Superior temporal gyrus (tissue), 1 donor: Measurements from ENCODE around the gene SBF2.
"Not testable (repeated sequence)": the region's sequence is repeated elsewhere in the genome, so short reads cannot be mapped to it uniquely, and the experiment has no call there.

ENCODE experiments used
- DNase-seq: peaks from one replicate; pipeline ENCODE4 v3.0.0-alpha.2; 2016; ENCODE audit errors: extremely low spot score

The SBF2 gene

DNA sequence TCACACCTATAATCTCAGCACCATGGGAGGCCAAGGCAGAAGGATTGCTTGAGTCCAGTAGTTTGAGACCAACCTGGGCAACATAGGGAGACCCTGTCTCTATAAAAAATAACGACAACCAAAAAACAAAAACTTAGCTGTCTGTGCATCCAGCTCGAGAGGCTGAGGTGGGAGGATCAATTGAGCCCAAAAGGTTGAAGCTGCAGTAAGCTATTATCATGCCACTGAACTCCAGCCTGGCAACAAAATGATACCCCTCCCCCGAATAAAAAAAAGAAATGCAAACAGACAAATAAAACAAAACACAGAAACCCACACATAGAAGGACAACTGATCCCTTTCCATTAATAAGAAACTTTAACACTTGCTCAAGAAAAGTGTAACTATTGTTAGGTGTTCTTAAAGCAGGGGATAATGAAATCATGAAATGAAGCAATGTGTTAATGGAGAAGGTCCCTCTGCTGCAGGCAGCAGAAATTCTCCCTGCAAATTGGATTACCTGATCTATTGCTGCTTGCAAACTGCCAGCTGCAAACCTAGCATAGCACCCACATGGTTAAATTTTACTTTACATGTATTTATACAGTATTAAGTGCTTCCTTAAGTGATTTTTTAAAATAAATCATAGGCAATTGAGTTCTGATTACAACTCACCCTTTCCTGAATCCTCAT, 226.3 kb downstream of the SBF2 start:
- DNase-seq: no peak

DNA sequence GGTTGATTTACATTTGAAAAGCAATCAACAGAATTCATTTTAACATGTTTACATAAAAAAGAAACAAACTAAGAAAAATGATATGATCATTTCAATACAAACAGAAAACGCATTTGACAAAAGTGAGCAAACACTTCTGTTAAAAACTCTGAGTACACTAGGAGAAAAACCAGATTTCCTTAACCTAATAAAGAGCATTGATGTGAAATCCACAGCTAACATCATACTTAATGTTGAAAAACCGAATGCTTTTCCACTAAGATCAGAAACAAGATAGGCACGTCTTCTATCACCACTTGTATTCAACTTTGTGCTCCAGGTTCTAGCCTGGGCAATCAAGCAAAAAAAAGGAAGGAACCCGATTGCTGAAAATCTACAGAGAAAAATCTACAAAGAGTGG, 227.6 kb downstream of the SBF2 start:
- no peak for DNase-seq

DNA sequence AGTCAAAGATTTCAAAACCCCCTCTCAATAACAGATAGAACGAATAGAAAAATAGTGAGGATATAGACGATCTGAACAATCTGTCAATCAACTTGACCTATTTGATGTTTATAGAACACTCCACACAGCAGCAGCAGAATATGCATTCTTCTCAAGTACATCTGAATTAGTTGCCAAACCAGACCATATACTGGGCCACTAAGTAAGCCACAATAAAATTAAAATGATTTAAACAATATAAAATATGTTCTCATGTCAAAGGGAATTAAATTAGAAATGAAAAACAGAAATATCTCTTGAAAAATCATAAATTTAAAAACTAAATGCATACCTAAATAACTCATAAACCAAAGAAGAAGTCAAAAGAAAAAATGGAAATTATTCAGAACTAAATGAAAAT, 229.2 kb downstream of the SBF2 start:
- no peak for DNase-seq

DNA sequence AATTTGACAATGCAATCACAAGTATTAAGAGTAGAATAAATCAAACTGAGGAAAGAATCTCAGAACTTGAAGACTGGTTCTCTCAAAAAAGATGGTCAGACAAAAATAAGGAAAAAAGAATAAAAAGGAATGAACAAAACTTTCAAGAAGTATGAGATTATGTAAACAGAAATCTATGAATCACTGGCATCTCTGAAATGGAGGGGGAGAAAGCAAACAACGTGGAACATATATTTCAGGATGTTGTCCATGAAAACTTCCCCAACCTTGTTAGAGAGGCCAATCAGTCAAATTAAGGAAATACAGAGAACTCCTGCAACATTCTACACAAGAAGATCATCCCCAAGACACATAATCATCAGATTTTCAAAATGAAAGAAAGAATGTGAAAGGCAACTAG, 235.7 kb downstream of the SBF2 start:
- DNase-seq: no peak

DNA sequence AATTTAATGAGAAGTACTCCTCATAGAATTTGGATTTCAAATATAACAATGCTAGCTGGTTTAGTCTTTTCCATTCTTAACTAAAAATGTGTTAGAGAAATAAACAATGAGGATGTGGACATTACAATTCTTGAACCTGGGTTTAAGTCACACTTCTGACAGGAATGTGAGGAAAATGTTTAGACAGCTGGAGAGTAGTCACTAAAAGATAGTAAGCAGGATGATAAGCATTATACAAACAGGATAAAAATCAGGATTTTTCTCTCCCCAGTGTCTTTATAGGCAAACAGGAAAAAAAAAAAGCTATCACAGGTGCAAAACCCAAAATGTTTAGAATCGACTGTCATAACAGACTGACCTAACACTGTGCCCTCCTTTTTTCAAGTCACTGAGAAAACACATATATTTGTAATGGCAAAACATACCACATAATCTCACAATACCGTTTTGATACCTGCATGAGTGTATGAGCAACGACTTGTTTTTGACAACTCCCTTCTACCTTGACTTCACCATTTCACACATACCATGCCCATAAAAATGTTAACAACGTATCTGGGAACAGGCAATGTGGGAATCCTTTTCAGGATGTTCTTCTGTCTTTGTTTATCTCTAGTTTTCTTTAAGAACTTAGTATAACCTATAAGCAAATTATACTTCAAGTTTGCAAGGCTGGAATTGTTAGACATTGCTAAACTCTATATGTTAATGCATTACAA, 242.0 kb downstream of the SBF2 start:
- no peak for DNase-seq

DNA sequence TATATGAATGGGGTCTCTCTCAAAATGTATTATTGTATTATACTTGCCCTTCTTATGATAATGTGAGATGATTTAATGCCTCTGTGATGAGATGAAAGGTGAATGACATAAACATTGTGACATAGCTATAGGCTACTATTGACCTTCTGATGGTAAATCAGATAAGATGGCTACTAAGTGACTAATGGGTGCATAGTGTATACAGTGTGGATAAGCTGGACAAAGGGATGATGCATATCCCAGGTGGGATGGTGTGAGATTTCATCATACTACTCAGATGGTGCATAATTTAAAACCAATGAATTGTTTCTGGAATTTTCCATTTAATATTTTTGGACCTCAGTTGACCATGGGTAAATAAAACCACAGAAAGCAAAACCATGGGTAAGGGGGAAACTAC, 243.5 kb downstream of the SBF2 start:
- DNase-seq: no peak

DNA sequence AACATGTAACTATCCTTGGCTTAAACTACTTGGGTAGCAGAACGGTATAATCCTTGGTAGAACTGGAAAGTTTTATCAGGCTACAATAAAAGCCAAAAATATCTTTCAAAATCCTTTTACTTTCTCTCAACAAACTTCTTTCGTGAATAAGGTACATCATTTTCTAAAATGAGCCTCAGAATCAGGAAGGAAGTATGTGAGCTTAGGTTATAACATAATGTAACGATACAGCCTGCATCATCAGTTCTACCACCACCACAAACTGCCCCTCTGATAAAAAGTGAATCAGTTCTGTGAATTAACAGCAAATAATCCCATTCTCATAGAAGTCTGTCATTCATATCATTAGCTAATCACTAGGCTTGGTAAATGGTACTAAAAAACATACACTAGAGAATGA, 244.3 kb downstream of the SBF2 start:
- no peak for DNase-seq

DNA sequence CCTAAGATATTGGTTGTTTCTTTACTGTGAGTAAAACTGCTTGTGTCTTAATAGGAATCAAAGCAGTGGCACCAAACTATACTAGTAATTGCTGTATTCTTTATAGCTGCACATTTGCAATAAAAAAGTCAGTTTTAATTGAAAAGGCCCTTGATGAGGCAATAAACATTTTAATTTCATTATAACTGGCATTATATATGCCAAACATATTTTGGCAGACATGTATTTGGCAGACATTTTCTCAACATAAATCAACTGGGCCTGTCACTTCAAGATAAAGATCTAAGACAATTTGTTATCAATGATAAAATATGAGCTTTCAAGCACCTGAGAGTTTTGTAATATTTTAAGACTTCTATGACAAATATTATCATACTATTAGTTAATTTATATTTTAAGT, 245.7 kb downstream of the SBF2 start:
- DNase-seq: no peak

DNA sequence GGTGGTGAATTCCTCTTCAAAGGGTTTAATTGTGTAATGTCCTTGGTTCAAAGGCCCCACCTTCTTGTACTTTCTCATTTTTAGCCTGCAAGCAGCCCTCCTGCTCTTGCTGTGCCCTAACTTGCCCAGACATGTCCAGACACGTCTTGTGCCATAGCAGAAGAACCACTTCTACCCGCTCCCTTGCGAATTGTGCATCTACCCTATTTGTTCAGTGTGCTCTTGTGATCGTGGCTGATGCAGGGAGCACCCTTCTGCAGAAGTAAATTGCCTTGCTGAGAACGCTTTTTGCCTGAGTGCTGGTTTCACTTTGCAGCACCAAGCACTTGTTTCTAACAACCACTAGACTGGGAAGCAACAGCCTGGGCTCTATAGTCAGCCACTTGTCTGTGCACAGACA, 249.4 kb downstream of the SBF2 start:
- DNase-seq: no peak

DNA sequence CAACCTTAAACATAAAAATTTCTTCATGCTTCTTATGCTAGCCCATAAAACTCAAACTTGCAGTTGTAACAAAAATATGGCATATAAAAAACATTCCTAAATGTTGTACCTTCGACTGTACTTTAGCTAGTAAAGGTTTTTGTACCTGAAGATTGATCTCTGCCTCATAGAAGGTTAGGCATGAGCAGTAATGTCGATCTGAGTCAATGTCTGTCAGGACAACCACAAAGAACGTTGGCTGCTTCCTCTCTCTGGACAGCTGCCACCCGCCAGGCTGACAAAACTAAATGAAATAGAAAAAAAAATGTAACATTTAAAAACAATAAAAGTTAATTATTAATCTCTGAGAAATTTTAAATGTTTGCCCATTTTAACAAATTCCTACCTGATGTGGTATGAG, 251.3 kb downstream of the SBF2 start:
- no peak for DNase-seq

DNA sequence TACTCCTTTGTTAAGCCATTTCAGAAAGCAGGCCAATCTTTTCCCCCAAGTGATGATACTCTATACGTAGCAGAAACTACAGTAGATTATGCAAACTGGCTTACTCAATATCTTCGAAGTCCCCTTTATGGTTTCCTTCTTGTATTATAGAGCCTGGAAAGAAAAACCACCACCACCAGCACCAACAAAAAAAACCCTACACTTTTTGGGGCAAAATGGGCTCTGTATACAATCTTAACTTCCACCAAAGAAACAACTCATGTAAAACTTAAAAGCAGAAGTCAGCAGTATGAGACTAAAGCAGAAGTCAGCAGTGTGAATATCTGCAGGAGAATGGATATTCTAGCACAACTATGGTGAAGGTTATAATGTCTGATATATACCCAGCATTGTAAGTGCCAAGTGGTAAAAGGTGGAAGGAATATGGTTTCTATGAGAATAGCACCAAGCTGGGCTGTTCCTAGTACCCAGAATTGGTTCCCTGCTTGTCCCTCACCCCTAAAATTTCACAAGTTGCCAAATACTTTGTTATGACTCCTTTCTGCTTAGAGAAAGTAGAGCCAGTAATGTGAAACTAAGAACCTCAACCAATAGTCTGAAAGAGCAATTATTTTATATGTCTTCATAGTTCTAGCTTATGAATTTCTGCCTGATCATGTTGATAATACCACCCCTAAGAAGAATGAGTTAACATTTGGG, 252.1 kb downstream of the SBF2 start:
- no peak for DNase-seq

DNA sequence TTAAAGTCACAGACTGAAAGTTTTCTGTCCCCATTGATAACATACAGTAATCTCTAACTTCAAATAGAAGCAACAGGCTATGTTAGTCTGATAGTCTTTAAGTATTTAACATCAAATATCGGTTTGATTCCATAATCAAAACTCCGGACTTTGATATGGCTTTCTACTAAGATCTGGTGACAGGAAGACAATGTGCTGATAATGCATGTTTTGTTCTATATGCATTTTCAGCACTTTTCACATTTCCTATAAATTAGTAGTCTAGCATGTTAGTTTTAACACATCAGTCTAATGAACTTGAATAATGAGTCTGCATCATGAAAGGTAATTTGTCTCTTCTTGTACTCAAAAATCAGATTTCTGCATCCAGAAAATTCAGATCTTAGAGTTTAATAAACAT, 252.7 kb downstream of the SBF2 start:
- no peak for DNase-seq

DNA sequence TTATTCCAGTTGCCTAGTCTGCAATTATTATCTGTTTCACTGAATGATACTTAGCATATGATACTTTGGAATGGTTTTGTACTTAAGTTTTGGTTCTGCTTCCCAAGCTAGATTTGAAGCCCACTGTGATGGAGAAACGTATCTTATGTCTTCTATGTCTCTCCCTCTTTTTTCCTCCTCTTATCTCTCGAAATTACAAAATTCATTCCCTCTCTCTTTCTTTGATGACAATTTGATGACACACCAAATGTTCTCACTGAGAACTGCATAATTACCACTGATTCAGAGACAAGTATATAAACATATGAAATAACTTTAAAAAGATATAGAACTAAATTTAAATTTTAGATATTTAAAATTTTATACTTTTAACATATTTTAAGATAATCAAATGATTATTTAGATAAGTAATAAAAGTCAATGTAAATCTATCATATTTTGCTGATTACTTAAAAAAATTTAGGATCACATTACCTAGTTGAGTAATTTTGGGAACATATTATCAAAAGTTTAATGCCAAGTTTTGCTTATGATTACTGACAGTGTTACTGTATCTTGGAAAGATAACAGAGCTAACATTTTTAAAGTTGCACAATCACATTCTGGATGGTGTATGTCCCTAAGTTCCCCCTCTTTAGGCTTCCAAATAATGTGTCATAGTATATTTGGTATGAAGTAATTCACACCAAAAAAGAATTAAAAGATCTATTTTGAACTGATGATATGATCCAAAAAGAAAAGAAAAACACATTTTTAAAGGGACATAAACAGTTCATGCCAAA, 255.3 kb downstream of the SBF2 start:
- DNase-seq: no peak

DNA sequence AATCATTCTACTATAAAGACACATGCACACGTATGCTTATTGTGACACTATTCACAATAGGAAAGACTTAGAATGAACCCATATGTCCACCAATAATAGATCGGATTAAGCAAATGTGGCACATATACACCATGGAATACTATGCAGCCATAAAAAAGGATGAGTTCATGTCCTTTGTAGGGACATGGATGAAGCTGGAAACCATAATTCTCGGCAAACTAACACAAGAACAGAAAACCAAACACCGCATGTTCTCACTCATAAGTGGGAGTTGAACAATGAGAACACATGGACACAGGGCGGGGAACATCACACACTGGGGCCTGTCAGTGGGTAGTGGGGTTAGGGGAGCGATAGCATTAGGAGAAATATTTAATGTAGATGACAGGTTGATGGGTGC, 258.1 kb downstream of the SBF2 start:
- DNase-seq: not testable (repeated sequence)

DNA sequence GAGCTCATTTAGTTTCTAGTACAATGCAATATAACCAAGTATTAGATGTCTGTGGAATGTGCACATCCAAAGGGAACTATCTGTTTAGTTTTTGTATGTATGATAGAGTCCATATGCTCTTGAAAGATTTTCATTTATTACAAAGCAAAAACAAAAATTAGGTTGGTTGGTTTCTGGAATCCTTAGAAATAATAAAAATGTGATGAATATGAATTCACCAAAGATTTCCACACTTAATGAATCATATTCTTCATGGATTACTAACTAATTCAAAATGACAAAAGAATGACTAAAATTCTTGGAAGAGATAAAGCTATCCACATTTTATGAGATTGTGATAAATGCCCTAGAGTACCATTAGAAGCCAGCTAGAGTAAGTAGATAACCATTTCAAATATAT, 261.1 kb downstream of the SBF2 start:
- DNase-seq: no peak

DNA sequence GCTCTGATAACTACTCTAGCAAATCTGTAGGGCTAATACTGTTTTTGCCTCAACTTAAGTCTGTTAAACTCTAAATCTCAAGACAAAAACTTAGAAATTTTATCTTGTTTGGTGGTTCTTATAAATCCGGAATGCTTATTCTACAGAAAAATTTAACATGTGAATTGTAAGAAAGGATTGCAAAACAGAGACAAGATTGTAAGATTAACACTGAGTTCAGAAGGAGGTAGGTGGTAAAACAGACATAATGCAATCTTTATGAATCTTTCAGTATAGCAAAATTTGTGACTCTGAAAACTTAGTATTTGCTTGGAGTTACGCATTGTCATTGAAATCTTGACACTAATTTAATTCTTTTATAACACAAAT, 263.9 kb downstream of the SBF2 start:
- DNase-seq: no peak

DNA sequence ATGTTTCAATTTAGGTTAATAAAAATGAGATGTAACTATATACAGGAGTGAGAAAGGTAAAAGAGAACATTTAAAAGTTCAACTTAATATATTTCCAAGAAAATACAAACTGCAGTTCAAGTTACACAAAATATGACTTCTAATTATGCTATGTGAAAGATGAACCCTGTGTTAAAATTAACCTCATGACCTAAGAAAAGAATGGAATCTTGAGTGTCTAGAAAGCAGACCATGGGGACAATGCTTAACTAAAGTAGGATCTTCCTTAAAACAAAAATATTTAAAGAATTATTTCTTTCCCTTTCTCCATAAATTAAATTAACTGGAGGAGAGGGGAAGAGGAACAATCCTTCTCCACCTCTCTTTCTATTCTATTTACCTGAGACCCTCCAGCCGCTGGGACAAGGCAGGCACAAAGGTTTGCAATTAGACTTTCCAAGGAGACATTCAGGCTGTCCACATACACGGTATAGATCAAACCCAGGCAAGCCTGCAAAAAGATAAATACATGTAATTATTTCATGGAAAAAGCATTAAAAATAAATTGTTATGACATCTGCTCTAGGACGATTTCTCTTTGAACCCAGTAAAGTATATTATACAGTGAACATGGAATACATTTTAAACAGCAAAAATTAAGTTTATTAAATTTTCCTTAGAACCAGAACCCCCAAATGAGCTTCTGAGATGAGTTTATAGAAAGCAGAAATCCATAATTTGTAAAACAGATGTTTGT, 264.5 kb downstream of the SBF2 start:
- no peak for DNase-seq

DNA sequence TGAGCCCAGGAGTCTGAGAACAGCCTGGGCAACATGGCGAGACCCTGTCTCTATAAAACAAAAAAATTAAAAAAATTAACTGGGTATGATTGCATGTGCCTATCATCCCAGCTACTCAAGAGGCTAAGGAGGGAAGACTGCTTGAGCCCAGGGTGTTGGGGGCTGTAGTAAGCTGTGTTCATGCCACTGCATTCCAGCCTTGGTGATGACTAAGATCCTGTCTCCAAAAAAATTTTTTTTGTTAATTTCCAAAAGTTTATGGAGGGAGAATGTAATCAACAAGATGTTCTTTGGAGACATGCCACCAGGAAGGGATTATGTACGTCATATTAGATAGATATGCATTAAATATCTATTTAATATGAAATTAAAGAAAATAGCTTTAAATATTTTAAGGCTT, 267.5 kb downstream of the SBF2 start:
- no peak for DNase-seq

DNA sequence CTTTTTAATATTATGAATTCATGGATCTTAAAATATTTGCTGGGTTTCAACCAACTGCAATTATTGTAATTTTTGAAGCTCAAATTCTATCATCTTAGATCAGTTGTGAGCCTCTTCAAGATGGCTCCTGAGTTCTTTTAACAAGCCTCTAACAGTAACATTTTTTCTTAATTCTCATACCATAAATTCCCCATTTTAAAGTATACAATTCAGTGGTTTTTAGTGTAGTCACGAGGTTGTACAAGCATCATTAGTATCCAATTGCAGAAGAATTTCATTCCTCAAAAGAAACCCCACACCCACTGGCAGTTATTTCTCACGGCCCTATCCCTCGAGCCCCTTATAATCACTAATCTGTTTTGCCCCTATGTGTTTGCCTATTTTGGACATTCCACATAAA, 270.8 kb downstream of the SBF2 start:
- no peak for DNase-seq

DNA sequence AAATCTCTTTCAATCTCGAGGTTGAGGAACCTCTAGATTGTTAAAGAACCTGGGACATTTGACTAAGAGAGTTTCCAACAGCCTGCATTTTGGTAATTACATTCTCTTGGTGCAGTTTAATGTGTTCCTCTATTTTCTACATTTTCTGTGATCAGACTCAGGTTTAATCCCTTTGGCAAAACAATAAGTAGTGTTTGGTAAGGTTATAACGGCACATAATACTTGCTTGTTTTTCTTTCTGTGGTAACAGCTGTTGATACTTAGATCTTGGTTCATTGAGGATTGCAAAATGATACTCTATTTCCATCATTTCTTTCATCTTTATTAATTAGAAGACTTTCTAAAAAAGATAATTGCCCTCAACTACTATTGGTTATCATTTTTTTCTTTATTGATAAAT, 271.3 kb downstream of the SBF2 start:
- DNase-seq: no peak

DNA sequence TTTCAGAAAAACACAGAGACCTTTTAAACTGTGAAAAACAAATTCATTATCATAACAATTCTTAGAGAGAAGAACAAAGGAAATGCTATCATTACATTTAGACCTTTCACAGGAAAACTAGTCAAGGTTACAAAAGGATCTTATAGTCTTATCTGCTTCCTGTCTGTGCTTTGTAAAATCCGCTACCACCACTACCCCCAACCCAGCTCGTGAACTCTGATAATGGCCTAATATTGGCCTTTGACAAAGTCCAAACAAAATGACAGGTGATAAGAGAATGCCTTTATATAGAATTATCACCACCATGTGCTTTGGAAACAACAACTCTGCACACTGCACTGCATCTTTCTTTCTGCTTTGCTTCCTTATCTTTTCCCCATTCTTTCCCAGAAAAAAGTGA, 272.5 kb downstream of the SBF2 start:
- DNase-seq: no peak
